ENCODE measurements around the gene LECT2. TPM values are rescaled to one million over a fixed set of nuclear protein-coding genes. Genes with fewer than 3 reads are reported as not detected.

LECT2 gene
- total RNA-seq, 2 donors from 2014 or later: not detected

GRCh38 chr5:135942202-135942771 is 12.5 kb downstream of the LECT2 start:
- Mint-ChIP-seq H3K9me3 (no peaks in the 10 kb centered on the region), H3K36me3 (no peaks in the 10 kb centered on the region), H3K27me3 (peaks cover 14 to 51% of the 10 kb centered on the region in 2 donors), H3K4me3 (no peak overlapping the region), H3K27ac (no peak overlapping the region), H3K4me1 (ENCODE audit: low read depth in 2 of 2) (no peaks in the 10 kb centered on the region)
- ATAC-seq: no peak
- no peak for DNase-seq (ENCODE audit: low spot score)

GRCh38 chr5:135941711-135942110 is 13.1 kb downstream of the LECT2 start:
- Mint-ChIP-seq H3K4me3 (no peak overlapping the region), H3K27ac (no peak overlapping the region), H3K36me3 (no peaks in the 10 kb centered on the region), H3K27me3 (peaks cover 14 to 53% of the 10 kb centered on the region in 2 donors), H3K4me1 (ENCODE audit: low read depth in 2 of 2) (no peaks in the 10 kb centered on the region), H3K9me3 (no peaks in the 10 kb centered on the region)
- DNase-seq (ENCODE audit: low spot score) (no peak), ATAC-seq (no peak)

GRCh38 chr5:135937245-135937911 is 17.4 kb downstream of the LECT2 start:
- no peak for ATAC-seq
- no peak for DNase-seq (ENCODE audit: low spot score)
- H3K27ac Mint-ChIP-seq: no peak overlapping the region
- H3K9me3 Mint-ChIP-seq: no peaks in the 10 kb centered on the region
- no peak overlapping the region for H3K4me3 Mint-ChIP-seq
- no peaks in the 10 kb centered on the region for H3K4me1 Mint-ChIP-seq (ENCODE audit: low read depth in 2 of 2)
- no peaks in the 10 kb centered on the region for H3K36me3 Mint-ChIP-seq
- peaks cover 13 to 62% of the 10 kb centered on the region in 2 donors for H3K27me3 Mint-ChIP-seq

GRCh38 chr5:135934939-135935338 is 19.8 kb downstream of the LECT2 start:
- no peak for DNase-seq (ENCODE audit: low spot score)
- peaks cover 27 to 62% of the 10 kb centered on the region in 2 donors for H3K27me3 Mint-ChIP-seq

GRCh38 chr5:135930949-135931295 is 23.9 kb downstream of the LECT2 start:
- peaks cover 43 to 70% of the 10 kb centered on the region in 2 donors for H3K27me3 Mint-ChIP-seq
- H3K4me1 Mint-ChIP-seq (ENCODE audit: low read depth in 2 of 2): no peaks in the 10 kb centered on the region
- no peak for ATAC-seq
- H3K27ac Mint-ChIP-seq: no peak overlapping the region
- H3K9me3 Mint-ChIP-seq: no peaks in the 10 kb centered on the region
- no peak overlapping the region for H3K4me3 Mint-ChIP-seq
- no peaks in the 10 kb centered on the region for H3K36me3 Mint-ChIP-seq
- no peak for DNase-seq (ENCODE audit: low spot score)

More at GRCh38 chr5:135934939-135935338, 19.8 kb downstream of the LECT2 start:
- no peaks in the 10 kb centered on the region for H3K4me1 Mint-ChIP-seq (ENCODE audit: low read depth in 2 of 2)
- no peaks in the 10 kb centered on the region for H3K36me3 Mint-ChIP-seq
- no peak for ATAC-seq
- H3K27ac Mint-ChIP-seq: no peak overlapping the region
- H3K9me3 Mint-ChIP-seq: no peaks in the 10 kb centered on the region
- no peak overlapping the region for H3K4me3 Mint-ChIP-seq

- Mint-ChIP-seq H3K27me3 (peaks cover 42 to 71% of the 10 kb centered on the region in 2 donors), H3K27ac (no peak overlapping the region), H3K4me3 (no peak overlapping the region), H3K36me3 (no peaks in the 10 kb centered on the region), H3K9me3 (no peaks in the 10 kb centered on the region), H3K4me1 (ENCODE audit: low read depth in 2 of 2) (no peaks in the 10 kb centered on the region)
- DNase-seq (ENCODE audit: low spot score) (no peak), ATAC-seq (peak in 1 of 2 donors; percentile 32)
Measured at GRCh38 chr5:135930029-135930948, 24.5 kb downstream of the LECT2 start.

- Mint-ChIP-seq H3K27me3 (peaks cover 42 to 83% of the 10 kb centered on the region in 2 donors), H3K4me1 (ENCODE audit: low read depth in 2 of 2) (peaks cover 15 to 16% of the 10 kb centered on the region in 2 donors), H3K9me3 (peaks cover 5% of the 10 kb centered on the region), H3K36me3 (no peaks in the 10 kb centered on the region), H3K4me3 (no peak overlapping the region), H3K27ac (no peak overlapping the region)
- DNase-seq (ENCODE audit: low spot score) (no peak), ATAC-seq (no peak)
Measured at GRCh38 chr5:135921388-135921787, 33.4 kb downstream of the LECT2 start.

GRCh38 chr5:135920199-135920598 is 34.6 kb downstream of the LECT2 start:
- DNase-seq (ENCODE audit: low spot score): no peak
- ATAC-seq: no peak
- H3K4me1 Mint-ChIP-seq (ENCODE audit: low read depth in 2 of 2): peaks cover 17 to 25% of the 10 kb centered on the region in 2 donors
- H3K36me3 Mint-ChIP-seq: no peaks in the 10 kb centered on the region
- H3K9me3 Mint-ChIP-seq: peaks cover 5% of the 10 kb centered on the region
- H3K27me3 Mint-ChIP-seq: peaks cover 36 to 77% of the 10 kb centered on the region in 2 donors
- H3K4me3 Mint-ChIP-seq: no peak overlapping the region
- H3K27ac Mint-ChIP-seq: no peak overlapping the region

- ATAC-seq (peak; percentile 74 to 87), DNase-seq (ENCODE audit: low spot score) (peak; percentile 63)
- H3K36me3 Mint-ChIP-seq: peaks cover 4% of the 10 kb centered on the region
- H3K9me3 Mint-ChIP-seq: peaks cover 8% of the 10 kb centered on the region
- H3K4me1 Mint-ChIP-seq (ENCODE audit: low read depth in 2 of 2): peaks cover 22 to 37% of the 10 kb centered on the region in 2 donors
- peak overlapping the region in 1 of 2 donors; percentile 34 for H3K27ac Mint-ChIP-seq
- no peak overlapping the region for H3K4me3 Mint-ChIP-seq
- peaks cover 33 to 75% of the 10 kb centered on the region in 2 donors for H3K27me3 Mint-ChIP-seq
Measured at GRCh38 chr5:135916638-135917263, 38.0 kb downstream of the LECT2 start.

- ATAC-seq (no peak), DNase-seq (ENCODE audit: low spot score) (no peak)
- Mint-ChIP-seq H3K4me1 (ENCODE audit: low read depth in 2 of 2) (peaks cover 22 to 37% of the 10 kb centered on the region in 2 donors), H3K4me3 (no peak overlapping the region), H3K27me3 (peaks cover 40 to 80% of the 10 kb centered on the region in 2 donors), H3K36me3 (peaks cover 4% of the 10 kb centered on the region), H3K27ac (no peak overlapping the region), H3K9me3 (peaks cover 8% of the 10 kb centered on the region)
Measured at GRCh38 chr5:135915466-135916001, 39.2 kb downstream of the LECT2 start.

GRCh38 chr5:135913713-135914626 is 40.8 kb downstream of the LECT2 start:
- Mint-ChIP-seq H3K36me3 (peaks cover 4% of the 10 kb centered on the region), H3K9me3 (peaks cover 8% of the 10 kb centered on the region), H3K27me3 (peaks cover 48 to 81% of the 10 kb centered on the region in 2 donors), H3K27ac (no peak overlapping the region), H3K4me1 (ENCODE audit: low read depth in 2 of 2) (peaks cover 22 to 37% of the 10 kb centered on the region in 2 donors), H3K4me3 (peak overlapping the region; percentile 1)
- ATAC-seq (peak in 1 of 2 donors; percentile 31), DNase-seq (ENCODE audit: low spot score) (no peak)

- no peak overlapping the region for H3K27ac Mint-ChIP-seq
- no peak for ATAC-seq
Measured at GRCh38 chr5:135905144-135905543, 49.6 kb downstream of the LECT2 start.

More at GRCh38 chr5:135905144-135905543, 49.6 kb downstream of the LECT2 start:
- H3K4me3 Mint-ChIP-seq: no peak overlapping the region
- no peaks in the 10 kb centered on the region for H3K4me1 Mint-ChIP-seq (ENCODE audit: low read depth in 2 of 2)
- no peaks in the 10 kb centered on the region for H3K9me3 Mint-ChIP-seq
- H3K36me3 Mint-ChIP-seq: no peaks in the 10 kb centered on the region
- DNase-seq (ENCODE audit: low spot score): no peak
- H3K27me3 Mint-ChIP-seq: peaks cover 41 to 79% of the 10 kb centered on the region in 2 donors

All from natural killer cell treated with Interleukin-12 subunit alpha and Interleukin-12 subunit beta and Interleukin-15 and Interleukin-18, amount 100 ng/mL, for 72 hours (primary cell).